Spleen (tissue), 7 donors: ENCODE results near the gene HFE.

Source experiments
- POLR2A ChIP-seq, 3 donors: fragments of 450-650 bp; IDR thresholded peaks; one replicate each; pipeline ENCODE4 v1.5.1; 2017; ENCODE audit warnings: antibody characterized with exemption in 3 of 3, mild to moderate bottlenecking in 1 of 3
- POLR2AphosphoS5 ChIP-seq, 3 donors: sonication (generic); formaldehyde crosslinking; IDR thresholded peaks; one replicate each; pipeline ENCODE4 v1.5.1; 2017; ENCODE audit warnings: antibody characterized with exemption in 3 of 3
- TF ChIP-seq, protein P1 (sequence below), 11 experiments: fragments of 200-600 bp in 7 of 11; fragments of 450-650 bp in 4 of 11; sonication (generic) in 4 of 11; IDR thresholded peaks in 8 of 11; conservative IDR thresholded peaks in 3 of 11; 1 replicate in 7 of 11; 2 replicates in 4 of 11; pipeline versions ENCODE4 v1.4.0 to v1.8.0; 2016 to 2021; ENCODE audit warnings: antibody characterized with exemption in 11 of 11, inconsistent platforms in 4 of 11, mild to moderate bottlenecking in 1 of 11
- donor health status: DM: no; HTN: no; CAD: no; lungs with moderate emphysema.
- donor health status: DM: no; HTN: no; CAD: no.
- donor health status: DM: no; HTN: no; CAD: no.

DNA sequence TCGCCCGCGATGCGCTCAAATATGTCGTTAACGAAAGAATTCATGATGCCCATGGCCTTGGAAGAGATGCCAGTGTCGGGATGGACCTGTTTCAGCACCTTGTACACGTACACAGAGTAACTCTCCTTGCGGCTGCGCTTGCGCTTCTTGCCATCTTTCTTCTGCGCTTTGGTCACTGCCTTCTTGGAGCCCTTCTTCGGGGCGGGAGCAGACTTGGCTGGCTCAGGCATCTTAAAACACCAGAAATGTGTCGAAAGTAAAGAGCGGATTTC is 36.4 kb downstream of the HFE start:
- TF ChIP-seq, protein P1, sequence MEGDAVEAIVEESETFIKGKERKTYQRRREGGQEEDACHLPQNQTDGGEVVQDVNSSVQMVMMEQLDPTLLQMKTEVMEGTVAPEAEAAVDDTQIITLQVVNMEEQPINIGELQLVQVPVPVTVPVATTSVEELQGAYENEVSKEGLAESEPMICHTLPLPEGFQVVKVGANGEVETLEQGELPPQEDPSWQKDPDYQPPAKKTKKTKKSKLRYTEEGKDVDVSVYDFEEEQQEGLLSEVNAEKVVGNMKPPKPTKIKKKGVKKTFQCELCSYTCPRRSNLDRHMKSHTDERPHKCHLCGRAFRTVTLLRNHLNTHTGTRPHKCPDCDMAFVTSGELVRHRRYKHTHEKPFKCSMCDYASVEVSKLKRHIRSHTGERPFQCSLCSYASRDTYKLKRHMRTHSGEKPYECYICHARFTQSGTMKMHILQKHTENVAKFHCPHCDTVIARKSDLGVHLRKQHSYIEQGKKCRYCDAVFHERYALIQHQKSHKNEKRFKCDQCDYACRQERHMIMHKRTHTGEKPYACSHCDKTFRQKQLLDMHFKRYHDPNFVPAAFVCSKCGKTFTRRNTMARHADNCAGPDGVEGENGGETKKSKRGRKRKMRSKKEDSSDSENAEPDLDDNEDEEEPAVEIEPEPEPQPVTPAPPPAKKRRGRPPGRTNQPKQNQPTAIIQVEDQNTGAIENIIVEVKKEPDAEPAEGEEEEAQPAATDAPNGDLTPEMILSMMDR (IDR thresholded peaks at IDR 0.05 in 8 of 11, conservative IDR thresholded peaks at IDR 0.05 in 3 of 11) = no peak
- TF ChIP-seq POLR2AphosphoS5 (IDR thresholded peaks at IDR 0.05) = peak in 2 of 3 donors; percentile 91 to 100
- TF ChIP-seq POLR2A (IDR thresholded peaks at IDR 0.05) = peak; percentile 98 to 99 (median 99)
